B cell (primary cell): ENCODE results near the gene DKK3. TPM values are rescaled to one million over a fixed set of nuclear protein-coding genes. Genes with fewer than 3 reads are reported as not detected.

ENCODE experiments used
- ATAC-seq: fragments of 200-7000 bp; cut with Tn5 transposase; one replicate; pipeline ENCODE4 v1.10.0; 2021; ENCODE audit warnings: low read depth, mild to moderate bottlenecking, moderate number of reproducible peaks, moderate library complexity
- CTCF ChIA-PET: fragments of 350-600 bp; sonication (Branson Sonifier 250); formaldehyde crosslinking; loops from one replicate; lab custom pipeline; 2021; ENCODE audit warnings: antibody characterized with exemption, inconsistent platforms; lab: Charles Lee
- POLR2A ChIA-PET: fragments of 350-600 bp; sonication (Branson Sonifier 250); formaldehyde crosslinking; loops from one replicate; lab custom pipeline; 2021; ENCODE audit warnings: antibody characterized with exemption; lab: Charles Lee
- DNase-seq: peaks from one replicate; pipeline ENCODE4 v3.0.0; 2013
- H2AFZ ChIP-seq: 2 replicates; pipeline ENCODE4 v1.6.1; 2012; ENCODE audit warnings: mild to moderate bottlenecking, low read depth, low read length; ENCODE audit not compliant: insufficient read depth, poor library complexity, severe bottlenecking
- H3K27ac ChIP-seq, 2 donors: 1 replicate in 1 of 2; 2 replicates in 1 of 2; pipeline ENCODE4 v1.5.1; 2012 to 2013; ENCODE audit warnings: low read length in 2 of 2, mild to moderate bottlenecking in 2 of 2, moderate library complexity in 1 of 2
- H3K27me3 ChIP-seq, 4 experiments: fragments of 200-600 bp in 1 of 4; sonication (generic) in 1 of 4; replicated peaks in 1 of 4; 1 replicate in 2 of 4; 2 replicates in 2 of 4; pipeline versions ENCODE4 v1.6.1 to v1.7.0; 2013 to 2016; ENCODE audit warnings: low read length in 3 of 4, mild to moderate bottlenecking in 2 of 4, mixed read lengths in 1 of 4, moderate library complexity in 1 of 4; ENCODE audit not compliant: insufficient read depth in 4 of 4, control insufficient read depth in 3 of 4; ENCODE audit errors: control extremely low read depth in 1 of 4
- H3K36me3 ChIP-seq, 2 experiments: replicated peaks in 1 of 2; 1 replicate in 1 of 2; 2 replicates in 1 of 2; pipeline versions ENCODE4 v1.6.1 to v1.7.1; 2013; ENCODE audit warnings: low read length in 1 of 2; ENCODE audit not compliant: insufficient read depth in 2 of 2, control insufficient read depth in 1 of 2; ENCODE audit errors: control extremely low read depth in 1 of 2, extremely low read depth in 1 of 2
- H3K4me1 ChIP-seq, 2 donors: fragments of 200-600 bp in 1 of 2; sonication (generic) in 1 of 2; 1 replicate in 1 of 2; 2 replicates in 1 of 2; pipeline versions ENCODE4 v1.5.1 to v1.6.1; 2013 to 2017; ENCODE audit warnings: low read length in 2 of 2; ENCODE audit not compliant: control insufficient read depth in 2 of 2, insufficient read depth in 2 of 2
- H3K4me2 ChIP-seq: replicated peaks from 2 replicates; pipeline ENCODE3; 2012; ENCODE audit warnings: mild to moderate bottlenecking, low read depth, low read length; ENCODE audit not compliant: poor library complexity, severe bottlenecking
- H3K4me3 ChIP-seq, 5 experiments: fragments of 200-600 bp in 1 of 5; sonication (generic) in 1 of 5; 1 replicate in 3 of 5; 2 replicates in 2 of 5; pipeline versions ENCODE4 v1.5.1 to v1.7.0; 2011 to 2016; ENCODE audit warnings: low read length in 4 of 5, mild to moderate bottlenecking in 4 of 5, low read depth in 2 of 5, control low read depth in 1 of 5, moderate library complexity in 1 of 5; ENCODE audit not compliant: insufficient read depth in 1 of 5; ENCODE audit errors: control extremely low read depth in 1 of 5, extremely low read depth in 1 of 5
- H3K79me2 ChIP-seq: fragments of 200-600 bp; sonication (generic); one replicate; pipeline ENCODE4 v1.6.0; 2016; ENCODE audit warnings: low read length; ENCODE audit not compliant: control insufficient read depth, insufficient read depth
- H3K9ac ChIP-seq: fragments of 200-600 bp; sonication (generic); 2 replicates; pipeline ENCODE4 v1.6.1; 2017; ENCODE audit warnings: mild to moderate bottlenecking, low read length, moderate library complexity
- H3K9me3 ChIP-seq, 3 donors: one replicate each; pipeline versions ENCODE4 v1.6.1 to v1.7.1; 2013; ENCODE audit warnings: low read length in 2 of 3; ENCODE audit not compliant: control insufficient read depth in 2 of 3, insufficient read depth in 1 of 3; ENCODE audit errors: control extremely low read depth in 1 of 3
- H4K20me1 ChIP-seq: 2 replicates; pipeline ENCODE4 v1.6.0; 2012; ENCODE audit warnings: mild to moderate bottlenecking, low read length; ENCODE audit not compliant: insufficient read depth, control insufficient read depth, poor library complexity, severe bottlenecking
- H3K27ac Mint-ChIP-seq: one replicate; pipeline ENCODE4 v1.8.0; 2021; ENCODE audit warnings: mixed read lengths
- H3K27me3 Mint-ChIP-seq: one replicate; pipeline ENCODE4 v1.8.0; 2021; ENCODE audit warnings: mixed read lengths
- H3K4me1 Mint-ChIP-seq: one replicate; pipeline ENCODE4 v1.8.0; 2021; ENCODE audit warnings: mixed read lengths
- H3K4me3 Mint-ChIP-seq: one replicate; pipeline ENCODE4 v1.8.0; 2021; ENCODE audit warnings: mixed read lengths
- H3K9me3 Mint-ChIP-seq: one replicate; pipeline ENCODE4 v1.8.0; 2022; ENCODE audit warnings: mixed read lengths; ENCODE audit not compliant: insufficient read depth
- CTCF ChIP-seq: fragments of 200-600 bp; IDR thresholded peaks from one replicate; pipeline ENCODE4 v1.8.0; 2022; ENCODE audit warnings: antibody characterized with exemption, mild to moderate bottlenecking
- EZH2 ChIP-seq: IDR thresholded peaks from 2 replicates; pipeline ENCODE4 v1.6.1; 2012; ENCODE audit warnings: borderline replicate concordance, low read depth, mild to moderate bottlenecking, moderate library complexity, low read length; ENCODE audit not compliant: insufficient read depth, poor library complexity, severe bottlenecking
- WGBS: methylation state at CpG from one replicate; pipeline ENCODE4 v1.1.5; 2013; ENCODE audit warnings: missing lambda C conversion rate; ENCODE audit not compliant: insufficient coverage; 5-methylcytosine and 5-hydroxymethylcytosine counted together
- intact Hi-C: fragments of 100-400 bp; cut with micrococcal nuclease; formaldehyde crosslinking; loops from one replicate; pipeline ENCODE4 v1.10.0; 2022
- polyA plus RNA-seq: library from polyadenylated mRNA; depleted of rRNA; stranded (reverse); fragments of >200 nt; gene quantifications from 2 replicates; pipeline ENCODE4 v1.2.3, GENCODE V29; 2012
- total RNA-seq, 2 donors: library from RNA; stranded (reverse); fragments of 120-200 nt in 1 of 2; gene quantifications; 1 replicate in 1 of 2; 2 replicates in 1 of 2; pipeline versions ENCODE4 v1.2.3 to v1.2.4, GENCODE V29; 2013 to 2022

Gene DKK3
- total and polyA plus RNA-seq, 2 donors (not counting 1 experiment from before 2014, with no cell fraction given) = 0.33 TPM; not detected in 1

- CTCF ChIA-PET = no interaction called here
- DNase-seq (no peak), ATAC-seq (no peak)
- Histone ChIP-seq H4K20me1 (no peaks in the 10 kb centered on the region), H2AFZ (no peak overlapping the region), H3K36me3 (no peaks in the 10 kb centered on the region), H3K9ac (no peak overlapping the region), H3K79me2 (no peaks in the 10 kb centered on the region), H3K4me3 (no peak overlapping the region), H3K4me2 (no peak overlapping the region), H3K27me3 (peaks cover 0 to 2% (median 0%) of the 10 kb centered on the region in 4 experiments), H3K27ac (no peak overlapping the region), H3K9me3 (peaks cover 0 to 3% (median 0%) of the 10 kb centered on the region in 3 donors), H3K4me1 (no peaks in the 10 kb centered on the region)
- TF ChIP-seq CTCF (no peak), EZH2 (no peak)
- Mint-ChIP-seq H3K27me3 (no peaks in the 10 kb centered on the region), H3K9me3 (no peaks in the 10 kb centered on the region), H3K27ac (no peak overlapping the region), H3K4me3 (no peak overlapping the region), H3K4me1 (no peaks in the 10 kb centered on the region)
- intact Hi-C loops = no loop called here
- POLR2A ChIA-PET = no interaction called here
- 77% methylated on average over 8 of the region's 8 CpGs for WGBS
These were observed 35.0 kb downstream of the DKK3 start for GRCh38 chr11:11973361-11973800.

- no peak overlapping the region for H3K4me3 ChIP-seq
- H3K9me3 ChIP-seq = no peaks in the 10 kb centered on the region
- no peak overlapping the region for H3K9ac ChIP-seq
- H3K79me2 ChIP-seq = no peaks in the 10 kb centered on the region
- no peak overlapping the region for H3K4me3 Mint-ChIP-seq
- ChIA-PET CTCF (no interaction called here), POLR2A (no interaction called here)
- H3K27ac Mint-ChIP-seq = no peak overlapping the region
- peaks cover 0 to 2% (median 0%) of the 10 kb centered on the region in 4 experiments for H3K27me3 ChIP-seq
- H3K27ac ChIP-seq = no peak overlapping the region
- no peaks in the 10 kb centered on the region for H3K4me1 ChIP-seq
- intact Hi-C loops = no loop called here
- H3K4me1 Mint-ChIP-seq = no peaks in the 10 kb centered on the region
- H2AFZ ChIP-seq = no peak overlapping the region
- no peaks in the 10 kb centered on the region for H3K9me3 Mint-ChIP-seq
- no peak overlapping the region for H3K4me2 ChIP-seq
- H3K36me3 ChIP-seq = no peaks in the 10 kb centered on the region
- no peaks in the 10 kb centered on the region for H4K20me1 ChIP-seq
- no peak for DNase-seq
- ATAC-seq = no peak
- no peaks in the 10 kb centered on the region for H3K27me3 Mint-ChIP-seq
- TF ChIP-seq CTCF (no peak), EZH2 (no peak)
- 67% methylated on average over 3 of the region's 3 CpGs for WGBS
These were observed 35.6 kb downstream of the DKK3 start for GRCh38 chr11:11972730-11973341.
